SK-N-SH (cell line): Measurements from ENCODE around the gene SLC35D3. TPM values are rescaled to one million over a fixed set of nuclear protein-coding genes. Genes with fewer than 3 reads are reported as not detected.

Experiments used
- CTCF ChIA-PET: fragments of 300-600, 350-600 bp; formaldehyde crosslinking; extraction: SDS; loops from one replicate; lab custom pipeline; 2021; lab: Yijun Ruan, JAX
- POLR2A ChIA-PET: fragments of 350-600 bp; sonication (Branson Sonifier 250); formaldehyde crosslinking; extraction: SDS; loops from one replicate; lab custom pipeline; 2020; ENCODE audit warnings: antibody characterized with exemption, inconsistent platforms; lab: Yijun Ruan, JAX
- DNase-seq: peaks from one replicate; pipeline ENCODE4 v3.0.0; 2012
- H2AFZ ChIP-seq: fragments of 200-600 bp; sonication (generic); 2 replicates; pipeline ENCODE4 v1.8.1; 2016; ENCODE audit warnings: antibody characterized with exemption, mild to moderate bottlenecking, low read depth
- H3F3A ChIP-seq: fragments of 200-600 bp; sonication (generic); replicated peaks from 2 replicates; pipeline ENCODE3; 2016; ENCODE audit warnings: antibody characterized with exemption, mild to moderate bottlenecking; ENCODE audit not compliant: insufficient read depth
- H3K27ac ChIP-seq, 2 experiments: fragments of 200-500 bp in 1 of 2; fragments of 200-600 bp in 1 of 2; sonication (Bioruptor generic) in 1 of 2; sonication (generic), shearing (Covaris generic) in 1 of 2; 2 replicates each; pipeline versions ENCODE4 v1.5.1 to v1.6.1; 2014 to 2016; ENCODE audit warnings: low read depth in 2 of 2, inconsistent platforms in 1 of 2, low read length in 1 of 2, mild to moderate bottlenecking in 1 of 2, mixed read lengths in 1 of 2
- H3K27me3 ChIP-seq: fragments of 200-600 bp; sonication (generic), shearing (Covaris generic); 2 replicates; pipeline ENCODE4 v1.6.1; 2016; ENCODE audit warnings: mixed run types; ENCODE audit not compliant: insufficient read depth
- H3K36me3 ChIP-seq, 2 experiments: fragments of 200-500 bp in 1 of 2; fragments of 200-600 bp in 1 of 2; sonication (Bioruptor generic) in 1 of 2; sonication (generic) in 1 of 2; replicated peaks in 1 of 2; 2 replicates each; pipeline versions ENCODE3 to v1.5.1; 2014 to 2016; ENCODE audit warnings: low read length in 1 of 2, mild to moderate bottlenecking in 1 of 2; ENCODE audit not compliant: insufficient read depth in 2 of 2, control insufficient read depth in 1 of 2
- H3K4me1 ChIP-seq, 2 experiments: fragments of 200-500 bp in 1 of 2; fragments of 200-600 bp in 1 of 2; sonication (Bioruptor generic) in 1 of 2; sonication (generic), shearing (Covaris generic) in 1 of 2; 2 replicates each; pipeline versions ENCODE4 v1.5.1 to v1.6.1; 2014 to 2016; ENCODE audit warnings: low read depth in 1 of 2, low read length in 1 of 2, mixed run types in 1 of 2; ENCODE audit not compliant: insufficient read depth in 2 of 2, control insufficient read depth in 1 of 2
- H3K4me2 ChIP-seq: fragments of 200-600 bp; sonication (generic), shearing (Covaris generic); 2 replicates; pipeline ENCODE4 v1.6.1; 2017; ENCODE audit warnings: mixed run types
- H3K4me3 ChIP-seq, 2 experiments: fragments of 200-500 bp in 1 of 2; fragments of 200-600 bp in 1 of 2; sonication (Bioruptor generic) in 1 of 2; sonication (generic), shearing (Covaris generic) in 1 of 2; 2 replicates each; pipeline versions ENCODE4 v1.5.1 to v1.8.1; 2014 to 2016; ENCODE audit warnings: low read depth in 2 of 2, inconsistent platforms in 1 of 2, low read length in 1 of 2, mild to moderate bottlenecking in 1 of 2, mixed read lengths in 1 of 2, moderate library complexity in 1 of 2
- H3K79me2 ChIP-seq: fragments of 200-600 bp; sonication (generic); 2 replicates; pipeline ENCODE4 v1.8.1; 2017; ENCODE audit warnings: mild to moderate bottlenecking; ENCODE audit not compliant: insufficient read depth
- H3K9ac ChIP-seq: fragments of 200-600 bp; sonication (generic); 2 replicates; pipeline ENCODE4 v1.6.1; 2017; ENCODE audit warnings: mixed run types
- H3K9me2 ChIP-seq: fragments of 200-600 bp; sonication (generic); 2 replicates; pipeline ENCODE4 v1.6.1; 2017; ENCODE audit warnings: mixed run types
- H3K9me3 ChIP-seq: fragments of 200-600 bp; sonication (generic); 2 replicates; pipeline ENCODE4 v1.6.1; 2017; ENCODE audit warnings: mixed run types, mild to moderate bottlenecking, moderate library complexity
- H4K20me1 ChIP-seq: fragments of 200-600 bp; sonication (generic); 2 replicates; pipeline ENCODE4 v1.6.1; 2017; ENCODE audit warnings: mild to moderate bottlenecking, mixed run types; ENCODE audit not compliant: insufficient read depth
- CHD2 ChIP-seq: fragments of 150-350 bp; IDR thresholded peaks from 2 replicates; pipeline ENCODE4 v1.6.1; 2018; ENCODE audit warnings: low read length; ENCODE audit not compliant: partially characterized antibody
- CTCF ChIP-seq: fragments of 200-600 bp; sonication (generic); IDR thresholded peaks from 2 replicates; pipeline ENCODE4 v1.6.1; 2017; ENCODE audit warnings: antibody characterized with exemption, mild to moderate bottlenecking, moderate library complexity
- EP300 ChIP-seq, 2 experiments: IDR thresholded peaks; 2 replicates each; pipeline versions ENCODE4 v1.4.0 to v1.6.1; 2012; ENCODE audit warnings: borderline replicate concordance in 1 of 2, low read depth in 1 of 2, low read length in 1 of 2
- EZH2phosphoT487 ChIP-seq: fragments of 200-600 bp; sonication (generic); IDR thresholded peaks from 2 replicates; pipeline ENCODE4 v1.6.1; 2017; ENCODE audit warnings: low read depth, mixed run types, mild to moderate bottlenecking, antibody characterized with exemption, moderate library complexity, borderline replicate concordance
- FOXM1 ChIP-seq: IDR thresholded peaks from 2 replicates; pipeline ENCODE4 v1.4.0; 2012; ENCODE audit warnings: low read depth, mild to moderate bottlenecking
- RAD21 ChIP-seq: IDR thresholded peaks from 2 replicates; pipeline ENCODE4 v1.6.1; 2012; ENCODE audit warnings: mild to moderate bottlenecking, low read length
- RCOR1 ChIP-seq: fragments of 150-350 bp; IDR thresholded peaks from 2 replicates; pipeline ENCODE4 v1.6.1; 2017; ENCODE audit warnings: antibody characterized with exemption, low read length
- REST ChIP-seq: IDR thresholded peaks from 2 replicates; pipeline ENCODE4 v1.6.1; 2012; ENCODE audit warnings: mild to moderate bottlenecking, low read depth, low read length, moderate library complexity
- RXRA ChIP-seq: IDR thresholded peaks from 2 replicates; pipeline ENCODE4 v1.4.0; 2012; ENCODE audit warnings: low read depth, mild to moderate bottlenecking, borderline replicate concordance
- SIN3A ChIP-seq: IDR thresholded peaks from 2 replicates; pipeline ENCODE4 v1.6.1; 2012; ENCODE audit warnings: low read depth, mild to moderate bottlenecking, low read length, moderate library complexity, borderline replicate concordance
- YY1 ChIP-seq: IDR thresholded peaks from 2 replicates; pipeline ENCODE4 v1.4.0; 2012; ENCODE audit warnings: low read depth, mild to moderate bottlenecking
- WGBS: methylation state at CpG from one replicate; pipeline ENCODE4 v1.1.6; 2017; ENCODE audit warnings: low lambda C conversion rate; 5-methylcytosine and 5-hydroxymethylcytosine counted together
- polyA plus RNA-seq, 3 experiments: library from polyadenylated mRNA; depleted of rRNA; stranded (reverse); fragments of >200 nt; gene quantifications; 2 replicates each; pipeline ENCODE4 v1.2.3, GENCODE V29; 2012
- TF ChIP-seq, protein P1 (sequence below): IDR thresholded peaks from 2 replicates; pipeline ENCODE4 v1.4.0; 2012; ENCODE audit warnings: low read depth

SLC35D3 gene
- polyA plus RNA-seq, 1 of the 3 experiments (the other 2 are of a cell fraction), result 0.05 TPM

- Histone ChIP-seq H3K27ac (no peak overlapping the region; a peak in 1 of 4 replicates), H3K9ac (no peak overlapping the region), H2AFZ (no peak overlapping the region), H3K79me2 (no peaks in the 10 kb centered on the region), H3K4me1 (peaks cover 0 to 16% of the 10 kb centered on the region in 2 experiments; a peak in 1 of 4 replicates), H3K9me3 (no peaks in the 10 kb centered on the region), H4K20me1 (no peaks in the 10 kb centered on the region), H3K4me3 (no peak overlapping the region; a peak in 1 of 4 replicates), H3K4me2 (no peak overlapping the region), H3K9me2 (no peaks in the 10 kb centered on the region), H3K36me3 (no peaks in the 10 kb centered on the region), H3F3A (no peaks in the 10 kb centered on the region), H3K27me3 (0 out of 2 replicates have a peak, but pooled peaks cover 7% of the 10 kb centered on the region)
- ChIA-PET CTCF (interaction anchor here (0.6 to 1.6 kb wide), 3 partner anchors 11 to 134 kb away, joined by 3 read pairs; partner anchors contain the start of gene MAP3K5), POLR2A (interaction anchor here (0.8 to 8.7 kb wide), 5 partner anchors 34 to 64 kb away, joined by 3 to 92 read pairs (median 13); no protein-coding TSS in a partner anchor)
- DNase-seq, result no peak
- TF ChIP-seq EZH2phosphoT487, result no peak
- TF ChIP-seq RCOR1, result no peak
- TF ChIP-seq REST, result no peak
- TF ChIP-seq YY1, result no peak
- no peak for TF ChIP-seq RAD21
- no peak for TF ChIP-seq CTCF
- TF ChIP-seq, protein P1, sequence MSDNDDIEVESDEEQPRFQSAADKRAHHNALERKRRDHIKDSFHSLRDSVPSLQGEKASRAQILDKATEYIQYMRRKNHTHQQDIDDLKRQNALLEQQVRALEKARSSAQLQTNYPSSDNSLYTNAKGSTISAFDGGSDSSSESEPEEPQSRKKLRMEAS, result no peak
- no peak for TF ChIP-seq EP300 (IDR thresholded peaks at IDR 0.05; ENCODE audit: borderline replicate concordance in 1 of 2, low read depth in 1 of 2, low read length in 1 of 2)
- no peak for TF ChIP-seq RXRA
- no peak for TF ChIP-seq FOXM1
- no peak for TF ChIP-seq CHD2
- TF ChIP-seq SIN3A, result no peak
- 92% methylated on average over 2 of the region's 2 CpGs for WGBS
Observed at GRCh38 chr6:136926383-136926782, 4.3 kb downstream of the SLC35D3 start.
